HepG2 (cell line): Measurements from ENCODE around the gene ZBTB44. TPM values are rescaled to one million over a fixed set of nuclear protein-coding genes. Genes with fewer than 3 reads are reported as not detected.

Experiments used
- ATAC-seq: fragments of 200-7000 bp; cut with Tn5 transposase; 3 replicates; pipeline ENCODE4 v1.9.1; 2020; ENCODE audit warnings: mild to moderate bottlenecking, moderate library complexity
- BruUV-seq: library from RNA; stranded (reverse); fragments of 400-500 nt; replicated peaks from 2 replicates; lab custom pipeline; 2021; lab: Mats Ljungman, UMichigan
- CTCF ChIA-PET: fragments of 300-600 bp; formaldehyde crosslinking; extraction: SDS; loops from one replicate; lab custom pipeline; 2021; ENCODE audit warnings: low total read pairs, inconsistent platforms, low intra/inter-chr PET ratio; lab: Yijun Ruan, JAX
- POLR2A ChIA-PET: fragments of 350-600 bp; sonication (Branson Sonifier 250); formaldehyde crosslinking; loops from one replicate; lab custom pipeline; 2020; ENCODE audit warnings: antibody characterized with exemption, inconsistent platforms; lab: Yijun Ruan, JAX
- DNase-seq: peaks from one replicate; pipeline ENCODE4 v3.0.0-alpha.2; 2015; ENCODE audit warnings: low spot score
- FAIRE-seq: peaks from 3 replicates; lab custom pipeline; 2011; peaks lifted over from hg19 to GRCh38; lab: Jason Lieb, UNC
- H2AFZ ChIP-seq: one replicate; pipeline ENCODE4 v1.6.1; 2011; ENCODE audit warnings: low read length, inconsistent platforms
- H3K27ac ChIP-seq: fragments of 300-600 bp; 3 replicates; pipeline ENCODE4 v1.8.0; 2011; ENCODE audit warnings: mixed run types, mild to moderate bottlenecking, mixed read lengths, low read length, inconsistent platforms; ENCODE audit not compliant: insufficient read depth; ENCODE audit errors: extremely low read length
- H3K27me3 ChIP-seq, 2 experiments: fragments of 200-600 bp in 1 of 2; 2 replicates in 1 of 2; 3 replicates in 1 of 2; pipeline versions ENCODE4 v1.6.0 to v1.8.0; 2011; ENCODE audit warnings: low read length in 2 of 2, mild to moderate bottlenecking in 2 of 2, moderate library complexity in 2 of 2, inconsistent platforms in 1 of 2; ENCODE audit not compliant: insufficient read depth in 2 of 2, control insufficient read depth in 1 of 2
- H3K36me3 ChIP-seq, 2 experiments: fragments of 200-600 bp in 1 of 2; replicated peaks in 1 of 2; 2 replicates in 1 of 2; 3 replicates in 1 of 2; pipeline versions ENCODE4 v1.5.1 to v1.8.0; 2011; ENCODE audit warnings: low read length in 2 of 2, inconsistent platforms in 1 of 2; ENCODE audit not compliant: insufficient read depth in 2 of 2, control insufficient read depth in 1 of 2
- H3K4me1 ChIP-seq: 2 replicates; pipeline ENCODE4 v1.5.1; 2012; ENCODE audit warnings: low read length, inconsistent platforms; ENCODE audit not compliant: insufficient read depth
- H3K4me2 ChIP-seq: 2 replicates; pipeline ENCODE4 v1.6.0; 2011; ENCODE audit warnings: low read depth, low read length, inconsistent platforms
- H3K4me3 ChIP-seq, 3 experiments: fragments of 200-600 bp in 1 of 3; sonication (generic), shearing (Covaris generic) in 1 of 3; replicated peaks in 1 of 3; 2 replicates each; pipeline ENCODE4 v1.5.1; 2011 to 2016; ENCODE audit warnings: low read length in 3 of 3, inconsistent platforms in 2 of 3, low read depth in 2 of 3, mild to moderate bottlenecking in 2 of 3, control low read depth in 1 of 3, mixed read lengths in 1 of 3; ENCODE audit not compliant: insufficient read depth in 1 of 3
- H3K79me2 ChIP-seq: one replicate; pipeline ENCODE4 v1.6.1; 2011; ENCODE audit warnings: low read length, inconsistent platforms; ENCODE audit not compliant: insufficient read depth
- H3K9ac ChIP-seq: 2 replicates; pipeline ENCODE4 v1.6.0; 2011; ENCODE audit warnings: mild to moderate bottlenecking, low read depth, low read length, inconsistent platforms; ENCODE audit not compliant: insufficient read depth
- H3K9me3 ChIP-seq: 2 replicates; pipeline ENCODE4 v1.5.1; 2012; ENCODE audit warnings: mild to moderate bottlenecking, low read length
- H4K20me1 ChIP-seq: 2 replicates; pipeline ENCODE4 v1.6.0; 2011; ENCODE audit warnings: inconsistent platforms, mild to moderate bottlenecking, low read length, moderate library complexity; ENCODE audit not compliant: insufficient read depth
- FOXK1 ChIP-seq: sonication (generic); formaldehyde crosslinking; IDR thresholded peaks from 2 replicates; pipeline ENCODE4 v1.4.0; 2020; ENCODE audit warnings: low read depth, missing genetic modification reagents, borderline replicate concordance
- HCFC1 ChIP-seq: fragments of 150-350 bp; IDR thresholded peaks from 2 replicates; pipeline ENCODE4 v1.6.1; 2014; ENCODE audit warnings: low read depth, low read length
- HHEX ChIP-seq: IDR thresholded peaks from 2 replicates; pipeline ENCODE4 v1.6.1; 2016; ENCODE audit warnings: control low read depth
- KLF16 ChIP-seq, 2 experiments: sonication (generic) in 1 of 2; formaldehyde crosslinking in 1 of 2; IDR thresholded peaks; 2 replicates each; pipeline versions ENCODE4 v1.6.1 to v1.8.0; 2016 to 2023; ENCODE audit warnings: missing genetic modification reagents in 2 of 2, missing compliant biosample characterization in 1 of 2
- KMT2A ChIP-seq: sonication (generic); formaldehyde crosslinking; IDR thresholded peaks from 2 replicates; pipeline ENCODE4 v1.4.0; 2020; ENCODE audit warnings: missing genetic modification reagents
- MAFG ChIP-seq: sonication (generic); formaldehyde crosslinking; IDR thresholded peaks from 2 replicates; pipeline ENCODE4 v1.5.1; 2020; ENCODE audit warnings: mild to moderate bottlenecking, missing genetic modification reagents
- MNT ChIP-seq: fragments of 450-650 bp; IDR thresholded peaks from 2 replicates; pipeline ENCODE4 v1.6.1; 2016
- PHF20 ChIP-seq: sonication (generic); formaldehyde crosslinking; IDR thresholded peaks from 2 replicates; pipeline ENCODE4 v1.5.0; 2020; ENCODE audit warnings: mild to moderate bottlenecking, missing genetic modification reagents
- RBFOX2 ChIP-seq: fragments of 200-400 bp; formaldehyde crosslinking; IDR thresholded peaks from 2 replicates; pipeline ENCODE4 v1.6.1; 2017; ENCODE audit warnings: low read depth, mild to moderate bottlenecking, low read length
- ZBTB38 ChIP-seq: sonication (generic); formaldehyde crosslinking; IDR thresholded peaks from 2 replicates; pipeline ENCODE4 v1.5.1; 2020; ENCODE audit warnings: mild to moderate bottlenecking, missing genetic modification reagents
- ZNF530 ChIP-seq: sonication (generic); formaldehyde crosslinking; IDR thresholded peaks from 2 replicates; pipeline ENCODE4 v1.5.0; 2020; ENCODE audit warnings: low read depth, mild to moderate bottlenecking, missing genetic modification reagents
- ZNF580 ChIP-seq: IDR thresholded peaks from 2 replicates; pipeline ENCODE4 v1.6.1; 2016; ENCODE audit warnings: low read depth, borderline replicate concordance
- ZNF597 ChIP-seq: sonication (generic); formaldehyde crosslinking; IDR thresholded peaks from 2 replicates; pipeline ENCODE4 v1.5.0; 2020; ENCODE audit warnings: missing genetic modification reagents
- WGBS: methylation state at CpG from one replicate; pipeline ENCODE4 v1.1.6; 2017; ENCODE audit warnings: low lambda C conversion rate; 5-methylcytosine and 5-hydroxymethylcytosine counted together
- in situ Hi-C: cut with HindIII; loops from 2 replicates; pipeline ENCODE4 v1.10.0; 2017; ENCODE audit warnings: low pct_unique_long_range_greater_than_20kb; ENCODE audit not compliant: extremely low pct_ligation_motif_present
- intact Hi-C: fragments of 100-400 bp; cut with micrococcal nuclease; formaldehyde crosslinking; loops from one replicate; pipeline ENCODE4 v1.10.0; 2022; ENCODE audit not compliant: unreplicated experiment
- polyA plus RNA-seq, 8 experiments: library from polyadenylated mRNA; depleted of rRNA in 3 of 8; stranded (reverse) in 7 of 8; unstranded in 1 of 8; fragments of >200 nt; fragmentation: Illumina TruSeq in 4 of 8; extraction: Trizol in 4 of 8; gene quantifications; 2 replicates each; pipeline versions ENCODE4 v1.2.1 to v1.2.3, GENCODE V29; 2011 to 2016; ENCODE audit warnings: low read depth in 4 of 8, missing spikeins in 1 of 8, mixed read lengths in 1 of 8; ENCODE audit not compliant: insufficient read depth in 1 of 8
- total RNA-seq, 5 experiments: library from RNA; depleted of rRNA; stranded (reverse); fragments of >200 nt; fragmentation: Illumina TruSeq; extraction: Trizol; gene quantifications; 2 replicates each; pipeline ENCODE4 v1.2.3, GENCODE V29; 2016; ENCODE audit warnings: low read depth in 1 of 5

The ZBTB44 gene
- total and polyA plus RNA-seq, 2 of the 13 experiments (the other 11 are each of a cell fraction or from before 2014, with no cell fraction given) = 22.8 to 23.6 TPM

- no peak overlapping the region for H3K4me2 ChIP-seq
- H3K36me3 ChIP-seq = peaks cover 4 to 25% of the 10 kb centered on the region in 2 experiments; a peak in 3 of 5 replicates
- H3K27ac ChIP-seq = no peak overlapping the region
- no peaks in the 10 kb centered on the region for H3K27me3 ChIP-seq
- intact Hi-C loops = no loop called here
- no peaks in the 10 kb centered on the region for H3K79me2 ChIP-seq
- H3K4me1 ChIP-seq = peaks cover 10% of the 10 kb centered on the region; the same call in 1 of the 2 replicates
- ATAC-seq (no peak), DNase-seq (no peak), FAIRE-seq (no peak)
- CTCF ChIA-PET = no interaction called here
- no peak for TF ChIP-seq KLF16 (CRISPR knock-in tag; IDR thresholded peaks at IDR 0.05)
- TF ChIP-seq RBFOX2 = no peak
- TF ChIP-seq KMT2A (CRISPR knock-in tag) = no peak
- no peak for TF ChIP-seq FOXK1
- no peak for TF ChIP-seq ZNF580 (CRISPR knock-in tag)
- no peak for TF ChIP-seq HCFC1
- no peak for TF ChIP-seq ZNF530 (CRISPR knock-in tag)
- no peak for TF ChIP-seq MNT
- no peak for TF ChIP-seq ZNF597 (CRISPR knock-in tag)
- no peak for TF ChIP-seq ZBTB38 (CRISPR knock-in tag)
- no peak for TF ChIP-seq PHF20
- no peak for TF ChIP-seq MAFG
- TF ChIP-seq HHEX (CRISPR knock-in tag) = no peak
- no peaks in the 10 kb centered on the region for H3K9me3 ChIP-seq
- H3K9ac ChIP-seq = no peak overlapping the region
- no peak overlapping the region for H2AFZ ChIP-seq
- POLR2A ChIA-PET = no interaction called here
- no peaks in the 10 kb centered on the region for H4K20me1 ChIP-seq
- BruUV-seq = no TSS peak
- H3K4me3 ChIP-seq = no peak overlapping the region
- in situ Hi-C loops = no loop called here
- WGBS = 98% methylated on average over 2 of the region's 2 CpGs
Measured at GRCh38 chr11:130241713-130242112, 73.0 kb downstream of the ZBTB44 start.
